ENCODE data around the gene BCL6B.

- no peak for TF ChIP-seq POLR2A (IDR thresholded peaks at IDR 0.05; ENCODE audit: low read depth, low read length)
- no peak for TF ChIP-seq TAF1 (IDR thresholded peaks at IDR 0.05; ENCODE audit: borderline replicate concordance, low read depth, low read length)
- no peak for TF ChIP-seq POLR2AphosphoS5 (IDR thresholded peaks at IDR 0.05; ENCODE audit: low read depth, low read length)
Measured at GRCh38 chr17:7004398-7005253, 18.2 kb upstream of the BCL6B start.
